KBM-7 (cell line): ENCODE measurements around the gene INSIG2.

Source experiments
- DNase-seq: peaks from one replicate; pipeline ENCODE4 v3.0.0-alpha.2; 2015
- in situ Hi-C: fragments of 300-500 bp; cut with MboI; formaldehyde crosslinking; loops from 2 replicates; pipeline ENCODE4 v1.14.3; 2020; ENCODE audit warnings: low sequenced_read_pairs, low pct_unique_long_range_greater_than_20kb, mixed read lengths

Gene INSIG2

DNA sequence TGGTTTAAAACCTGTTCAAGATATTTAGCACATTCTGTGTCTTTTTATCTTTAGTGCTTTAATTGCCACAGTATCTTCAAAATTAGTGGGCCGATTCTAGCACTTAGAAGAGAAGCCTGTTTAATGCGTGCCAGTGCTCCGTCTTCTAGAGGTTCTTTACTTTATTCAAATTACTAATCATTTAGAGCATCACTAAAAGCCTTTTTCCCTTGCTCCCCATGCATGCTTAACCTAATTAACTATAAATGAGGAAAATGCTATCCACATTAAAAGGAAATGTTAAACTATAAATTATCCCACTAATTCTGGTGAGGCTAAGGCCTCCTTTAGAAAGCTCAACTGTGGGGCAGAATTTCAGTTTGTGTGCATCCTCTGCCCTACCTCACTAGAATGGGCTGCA is 31.5 kb upstream of the INSIG2 start:
- DNase-seq, result no peak
- in situ Hi-C loops, result no loop called here

DNA sequence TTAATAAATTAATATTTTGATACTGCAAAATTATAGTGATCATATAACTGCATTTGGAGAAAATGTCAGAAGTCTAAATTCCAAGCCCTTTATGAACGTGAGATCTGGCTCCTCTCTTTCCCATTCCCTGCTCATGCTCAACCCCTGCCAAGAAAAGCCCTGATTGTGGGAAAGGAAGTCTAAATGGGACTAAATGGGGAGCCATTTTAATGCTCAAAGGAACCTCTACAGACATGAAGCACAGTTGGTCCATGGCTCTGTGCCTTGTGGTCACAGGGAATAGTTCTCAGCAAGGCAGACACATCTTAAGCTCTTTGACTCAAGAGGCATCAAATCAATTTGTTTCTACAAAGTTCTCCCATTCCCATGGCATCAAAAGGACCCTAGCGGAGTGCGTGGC is 29.3 kb upstream of the INSIG2 start:
- in situ Hi-C loops, result no loop called here
- DNase-seq, result no peak

DNA sequence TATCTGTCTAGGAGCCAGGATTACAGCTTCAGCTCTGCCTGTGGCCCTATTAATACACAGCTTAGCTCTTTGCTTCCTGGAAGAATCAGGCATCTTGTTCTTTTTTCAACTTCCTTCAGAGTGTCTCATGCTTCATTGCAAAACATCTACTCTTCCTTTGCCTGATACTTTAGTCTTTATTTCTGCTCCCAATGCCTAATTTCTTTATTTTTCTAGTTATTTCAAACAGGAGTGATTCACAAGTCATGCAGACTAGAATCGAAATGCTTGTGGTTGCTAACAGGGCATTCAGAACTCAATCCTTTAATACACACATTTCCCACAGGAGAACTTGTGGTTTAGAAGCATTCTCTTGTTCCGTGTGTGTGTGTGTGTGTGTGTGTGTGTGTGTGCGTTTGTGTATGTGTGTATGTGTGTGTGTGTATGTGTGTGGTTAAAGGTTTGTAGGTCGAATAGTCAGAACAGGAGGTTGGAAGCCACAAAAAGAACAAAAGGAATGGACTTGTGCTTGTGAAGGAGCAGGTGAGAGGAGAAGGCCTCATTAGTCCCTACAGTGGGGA is 28.3 kb upstream of the INSIG2 start:
- no peak for DNase-seq
- in situ Hi-C loops, result no loop called here

DNA sequence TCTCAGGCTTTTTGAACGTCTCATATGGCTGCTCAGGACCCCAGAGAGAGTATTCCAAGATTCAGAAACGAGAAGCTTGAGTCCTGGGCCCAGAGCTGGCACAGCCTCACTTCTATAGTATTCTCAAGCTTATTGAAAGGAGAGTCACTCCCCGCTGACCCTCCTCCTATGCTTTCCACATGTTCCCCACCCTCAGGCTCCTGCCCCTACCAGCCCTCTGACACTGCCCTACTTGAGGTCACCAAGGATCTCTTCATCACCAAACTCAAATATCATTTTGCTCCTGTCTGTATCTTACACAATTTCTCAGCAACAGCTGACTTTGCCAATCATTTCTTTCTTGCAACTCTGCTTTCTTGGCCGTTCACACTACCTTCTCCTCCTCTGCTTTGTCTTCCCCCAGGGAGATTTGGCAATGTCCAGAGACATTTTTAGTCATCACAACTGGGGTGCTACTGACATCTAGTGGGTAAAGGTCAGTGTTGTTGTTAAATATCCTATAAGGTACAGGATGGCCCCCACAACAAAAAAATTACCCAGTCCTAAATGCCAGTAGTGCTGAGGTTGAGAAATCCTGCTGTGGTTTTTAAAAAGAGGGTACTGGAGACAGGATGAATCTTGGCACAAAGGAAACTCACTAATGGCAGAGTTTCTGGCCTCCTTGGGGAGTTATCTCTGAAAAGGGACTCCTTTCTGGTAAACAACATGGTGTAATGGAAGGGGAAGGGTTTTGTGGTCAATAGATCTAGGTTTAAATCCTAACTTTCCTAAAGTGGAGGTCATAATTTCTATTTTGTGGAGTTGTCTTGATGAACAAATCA is 26.9 kb upstream of the INSIG2 start:
- in situ Hi-C loops, result no loop called here
- DNase-seq, result peak; percentile 20

DNA sequence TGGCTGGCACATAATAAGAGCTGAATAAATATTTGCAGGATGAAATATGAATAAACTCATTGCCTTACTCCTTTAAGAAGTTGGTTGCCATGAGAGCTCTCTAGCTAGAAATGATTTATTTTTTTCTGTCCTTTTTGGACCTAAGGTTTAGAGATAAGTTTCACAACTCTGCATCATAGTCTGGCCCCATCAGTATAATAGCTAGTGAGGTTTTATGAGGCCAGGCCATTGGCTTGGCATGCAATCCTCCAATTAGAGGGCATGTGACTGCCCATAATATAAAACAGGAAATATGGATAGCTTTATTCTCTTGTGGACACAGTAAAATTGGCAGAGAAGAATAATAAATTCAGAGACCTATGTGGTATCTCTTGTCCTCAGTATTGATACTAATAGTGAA is 26.2 kb upstream of the INSIG2 start:
- in situ Hi-C loops, result no loop called here
- no peak for DNase-seq

DNA sequence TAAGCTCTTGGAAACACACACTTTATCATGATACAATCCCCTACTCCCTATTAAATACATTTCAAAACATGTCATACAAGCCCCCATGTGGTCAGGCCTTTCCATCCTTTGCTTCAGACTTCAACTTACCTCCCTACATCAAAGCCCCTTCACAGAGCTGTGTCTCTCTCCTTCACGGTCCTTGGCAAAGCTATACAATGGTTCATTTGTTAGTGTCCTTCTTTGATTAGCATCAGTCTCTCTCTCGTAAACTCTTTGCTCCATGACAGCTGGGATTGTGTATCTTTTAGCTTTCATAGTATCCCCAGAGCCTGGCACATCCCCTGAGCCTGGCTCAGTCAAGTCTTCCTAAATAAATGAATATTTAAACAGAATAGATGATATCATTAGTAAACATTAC is 25.6 kb upstream of the INSIG2 start:
- DNase-seq, result no peak

DNA sequence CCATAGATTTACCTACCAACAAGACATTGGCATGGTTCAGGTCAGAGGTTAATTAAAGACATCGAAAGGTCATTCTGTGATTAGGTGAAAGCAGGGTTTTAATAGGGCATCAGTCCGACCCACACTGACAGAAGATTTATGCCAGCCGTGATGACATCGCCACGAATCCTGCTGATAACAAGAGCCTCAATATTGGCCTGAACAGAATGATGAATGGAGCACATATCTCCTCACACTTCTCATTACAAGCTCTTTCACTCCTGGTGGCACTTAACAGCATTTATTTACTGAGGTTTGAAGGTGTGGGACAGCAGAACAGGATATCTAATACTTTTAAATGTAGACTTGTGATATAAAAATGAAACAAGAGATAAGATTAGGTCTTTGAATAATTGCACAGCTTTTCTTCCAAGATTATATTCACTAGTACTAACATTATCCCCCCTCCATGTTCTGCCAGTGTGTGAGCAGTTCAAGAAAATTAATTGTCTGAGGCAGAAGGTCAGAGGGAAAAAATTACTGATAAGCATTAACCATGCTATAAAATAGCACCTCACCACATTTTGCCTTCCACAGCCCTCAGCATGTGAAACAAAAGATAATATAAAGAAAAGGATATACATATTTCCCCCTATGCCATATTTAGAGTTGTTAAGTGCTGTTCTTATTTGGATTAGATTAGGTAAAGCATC is 23.1 kb upstream of the INSIG2 start:
- in situ Hi-C loops, result no loop called here
- DNase-seq, result no peak

More for the DNA sequence above, 25.6 kb upstream of the INSIG2 start:
- in situ Hi-C loops, result no loop called here

DNA sequence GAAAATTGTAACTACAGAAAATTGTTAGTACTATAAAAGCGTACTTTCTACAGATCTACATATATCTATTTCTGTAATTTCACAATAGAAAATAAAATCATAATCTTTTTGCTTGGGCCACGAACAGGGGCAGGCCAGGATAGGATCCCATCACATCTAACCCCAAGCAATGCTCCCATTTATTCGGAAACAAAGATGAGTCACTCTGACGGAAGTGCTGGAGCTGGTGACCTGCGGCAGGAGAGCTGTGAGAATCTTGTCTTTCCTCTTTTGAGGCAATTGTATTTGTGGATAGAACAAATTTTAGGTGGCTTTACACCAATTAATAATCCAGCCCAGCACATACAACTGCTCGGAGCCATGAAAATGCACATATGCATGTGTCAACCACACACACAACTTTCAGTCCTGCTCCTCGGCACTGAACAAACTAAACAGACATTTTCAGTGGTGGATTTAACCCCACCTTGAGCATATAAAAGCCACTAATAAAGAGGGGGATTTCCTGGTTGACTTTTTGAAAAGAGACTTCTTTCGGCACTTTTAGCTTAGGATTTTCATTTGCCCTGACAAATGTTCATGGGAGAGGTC is 22.3 kb upstream of the INSIG2 start:
- in situ Hi-C loops, result no loop called here
- DNase-seq, result no peak

DNA sequence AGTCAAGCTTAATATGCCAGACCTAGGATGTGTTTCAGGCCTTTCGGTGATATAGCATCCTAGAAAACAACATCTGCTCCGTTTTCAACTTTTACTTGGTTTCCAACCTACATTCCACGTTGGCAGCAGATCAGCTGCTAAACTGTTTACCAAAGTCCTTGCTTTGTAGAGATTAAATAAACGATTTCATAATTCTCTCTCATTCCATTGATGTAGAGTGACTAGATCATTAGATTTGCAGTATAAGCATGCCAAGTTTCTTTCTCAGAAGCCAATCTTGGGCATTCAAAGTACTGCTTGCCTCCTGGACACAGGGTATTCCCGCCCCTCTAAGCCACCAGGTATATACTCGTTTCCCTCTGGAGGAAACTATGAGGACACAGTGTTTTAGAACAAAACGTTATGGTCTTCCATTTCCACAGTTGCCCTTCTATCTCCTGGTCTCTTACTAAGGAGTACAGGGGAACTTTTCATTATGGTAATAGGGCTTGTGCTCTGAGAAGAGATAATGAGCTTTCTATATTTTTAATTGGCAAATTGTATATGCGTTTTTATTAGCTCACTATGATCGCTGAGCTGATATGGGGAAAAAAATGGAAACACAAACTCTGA is 10.5 kb upstream of the INSIG2 start:
- DNase-seq, result no peak
- in situ Hi-C loops, result no loop called here

DNA sequence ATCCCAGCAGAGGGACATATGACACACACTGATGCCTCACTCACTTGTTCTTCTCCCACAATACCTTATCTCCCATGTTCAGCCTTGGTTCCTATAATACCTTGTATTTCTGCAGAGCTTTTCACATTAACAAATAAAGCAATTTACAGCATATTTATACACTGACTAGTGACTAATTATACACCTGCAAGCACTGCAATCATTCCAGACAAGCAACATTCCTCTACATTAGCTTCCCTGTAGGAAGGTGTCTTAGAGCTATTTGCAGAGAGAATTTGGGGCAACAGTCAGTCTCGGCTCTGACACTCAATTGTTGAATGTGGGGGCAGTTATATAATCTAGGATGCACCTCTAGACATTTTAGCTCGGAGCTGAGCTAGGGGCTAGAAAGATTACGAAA is 9.5 kb upstream of the INSIG2 start:
- DNase-seq, result no peak
- in situ Hi-C loops, result no loop called here

DNA sequence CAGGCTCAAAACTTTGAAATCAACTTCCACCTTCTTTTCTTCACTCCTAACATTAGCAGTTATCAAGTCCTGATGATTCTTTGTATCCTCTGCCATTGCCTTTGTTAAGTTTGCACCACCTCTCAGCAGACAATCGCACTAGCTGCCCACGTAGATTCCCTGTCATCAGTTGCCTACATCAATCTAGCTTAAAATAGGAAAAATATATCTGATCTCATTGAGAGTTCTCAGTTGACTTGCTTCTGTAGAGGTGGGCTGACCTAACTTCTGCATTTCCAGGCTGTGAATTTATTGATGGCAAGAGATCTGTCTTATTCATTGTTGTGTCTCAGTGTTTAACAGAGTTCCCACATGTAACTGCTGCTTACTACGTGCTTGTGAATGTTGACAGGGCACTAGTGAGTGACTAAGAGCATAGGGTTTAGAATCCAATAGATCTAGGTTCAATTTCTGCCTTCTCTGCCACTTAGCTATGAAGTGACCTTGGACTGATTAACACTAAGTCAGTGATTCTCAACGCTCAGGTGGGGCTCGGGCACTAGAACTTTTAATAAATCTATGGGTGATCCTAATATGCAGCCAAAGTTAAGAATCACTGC is 3.7 kb upstream of the INSIG2 start:
- in situ Hi-C loops, result no loop called here
- no peak for DNase-seq

DNA sequence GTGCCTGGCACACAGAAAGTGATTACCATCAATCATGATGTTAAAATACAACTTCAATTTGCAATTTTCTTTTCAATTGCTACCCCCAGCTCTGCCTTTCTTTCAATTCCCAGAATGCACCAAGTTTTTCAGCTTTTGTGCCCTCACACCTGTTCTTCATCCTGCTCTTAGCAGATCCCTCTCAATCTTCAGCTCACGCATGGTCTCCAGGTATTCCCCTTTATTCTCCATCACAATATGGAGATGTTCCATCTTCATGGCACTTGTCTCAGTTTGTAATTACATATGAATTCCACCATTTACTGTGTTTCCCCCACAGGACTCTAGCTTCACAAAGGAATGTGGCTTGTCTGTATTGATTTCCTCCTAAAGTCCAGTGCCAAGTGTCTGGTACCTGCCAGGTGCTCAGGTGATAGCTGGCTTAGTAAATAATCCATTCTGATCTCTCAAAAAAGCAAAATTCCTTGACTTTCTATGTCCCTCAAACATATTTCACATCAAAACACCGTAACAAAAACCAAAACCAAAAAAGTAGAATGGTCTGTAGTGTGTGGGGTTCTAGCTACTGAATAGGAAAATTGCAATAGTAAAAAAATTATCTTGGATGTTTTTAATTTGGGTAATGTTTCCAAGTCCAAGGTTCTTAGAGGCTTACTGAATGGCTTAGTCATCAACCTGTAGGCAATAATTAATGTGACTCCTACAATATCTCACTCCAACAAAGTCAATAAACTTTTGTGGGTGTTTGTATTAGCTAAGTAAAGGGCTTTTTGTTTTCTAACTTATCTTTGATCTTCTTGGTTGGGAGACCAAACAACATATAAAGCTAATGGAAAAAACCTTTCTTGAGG is 2.9 kb upstream of the INSIG2 start:
- in situ Hi-C loops, result no loop called here
- DNase-seq, result no peak

DNA sequence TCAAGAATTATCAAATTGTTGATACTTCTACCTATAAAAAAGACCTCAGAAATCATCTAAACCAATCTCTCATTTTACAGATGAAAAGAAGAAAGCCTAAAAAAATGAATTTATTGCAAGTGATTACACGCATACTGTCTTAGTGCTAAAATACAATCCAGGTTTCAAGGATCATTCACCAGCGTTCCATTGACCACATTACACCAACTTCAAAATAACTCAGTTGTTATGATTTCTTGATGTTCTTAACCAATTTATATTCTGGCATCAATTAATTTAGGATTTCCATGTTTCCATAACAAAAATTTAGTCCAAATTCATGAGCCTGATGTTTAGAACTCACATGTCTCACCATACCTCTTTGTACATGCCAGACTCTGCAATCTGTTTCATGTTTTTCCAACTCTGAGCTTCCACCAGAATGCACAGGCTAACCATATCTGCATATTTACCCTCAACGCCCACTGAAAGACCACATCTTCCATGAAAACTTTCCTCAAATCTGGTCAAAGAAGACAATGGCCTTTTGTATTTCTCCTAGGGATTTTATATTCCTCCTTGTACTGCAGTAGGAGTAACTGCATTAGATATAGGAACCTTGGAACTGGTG is 2.1 kb upstream of the INSIG2 start:
- in situ Hi-C loops, result no loop called here
- no peak for DNase-seq

DNA sequence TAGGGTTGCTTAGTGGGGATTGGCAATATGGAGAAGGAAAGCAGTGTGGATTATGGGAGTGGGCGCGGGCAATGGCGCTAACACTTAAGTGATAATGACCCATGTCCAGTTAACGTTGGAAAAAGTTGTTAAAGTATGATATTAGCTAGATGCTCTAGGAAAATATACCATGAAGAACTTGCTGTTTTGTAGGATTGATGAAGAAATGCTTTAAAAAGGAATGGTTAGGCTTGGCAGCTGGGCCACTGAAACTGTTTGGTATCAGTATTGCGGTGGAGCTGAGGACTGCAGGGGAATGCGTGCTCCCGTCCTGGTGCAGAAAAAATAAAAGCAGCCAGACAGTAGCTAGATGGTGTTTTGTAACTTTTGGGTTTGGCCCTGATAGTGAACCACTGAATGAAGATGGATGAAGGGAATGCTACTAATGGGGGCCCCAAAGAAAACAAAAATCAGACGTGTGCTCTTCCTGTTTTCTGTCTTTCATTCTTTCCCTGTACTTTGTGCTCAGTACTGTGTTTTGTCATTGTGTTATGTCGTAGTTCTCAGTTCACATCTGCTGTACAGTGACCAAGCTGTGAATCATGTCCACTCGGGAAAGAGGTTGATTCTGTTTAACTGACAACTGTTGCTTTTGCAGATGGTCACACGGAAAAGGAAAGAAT is 999 bp downstream of the INSIG2 start:
- DNase-seq, result peak; percentile 44
- in situ Hi-C loops, result no loop called here

DNA sequence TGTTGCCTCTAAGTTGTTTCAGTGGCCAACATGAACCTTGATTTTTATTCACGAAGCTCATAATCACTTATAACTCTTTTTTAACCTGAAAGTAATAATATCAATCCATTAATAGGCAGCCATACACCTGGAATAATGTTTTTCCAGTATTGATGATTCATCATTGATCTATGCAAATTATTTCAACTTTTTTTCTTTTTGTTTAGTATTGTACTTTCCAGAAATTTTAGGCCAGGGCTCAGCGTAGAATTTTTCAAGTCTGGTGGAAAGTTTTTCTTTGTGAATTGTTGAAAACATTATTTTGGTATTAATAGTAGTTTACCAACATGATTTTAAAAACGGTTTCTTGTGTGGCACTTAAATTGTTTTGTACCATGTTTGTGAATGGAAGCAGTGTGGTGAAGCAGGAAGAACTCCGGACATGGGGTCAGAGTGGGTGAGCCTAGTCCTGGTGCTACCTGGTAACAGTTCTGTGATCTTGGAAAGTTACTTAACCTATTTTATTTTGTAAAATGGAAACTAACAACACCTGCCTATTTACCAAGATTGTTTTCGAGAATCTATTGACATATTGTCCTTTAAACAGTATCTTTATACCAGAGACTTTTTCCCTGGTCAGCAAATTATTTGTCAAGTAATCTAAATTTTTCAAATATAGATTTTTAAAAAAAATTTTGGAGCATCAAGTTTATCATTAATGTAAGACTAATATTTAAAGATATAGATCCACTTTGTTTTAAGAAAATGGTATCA is 2.3 kb downstream of the INSIG2 start:
- no peak for DNase-seq
- in situ Hi-C loops, result no loop called here

DNA sequence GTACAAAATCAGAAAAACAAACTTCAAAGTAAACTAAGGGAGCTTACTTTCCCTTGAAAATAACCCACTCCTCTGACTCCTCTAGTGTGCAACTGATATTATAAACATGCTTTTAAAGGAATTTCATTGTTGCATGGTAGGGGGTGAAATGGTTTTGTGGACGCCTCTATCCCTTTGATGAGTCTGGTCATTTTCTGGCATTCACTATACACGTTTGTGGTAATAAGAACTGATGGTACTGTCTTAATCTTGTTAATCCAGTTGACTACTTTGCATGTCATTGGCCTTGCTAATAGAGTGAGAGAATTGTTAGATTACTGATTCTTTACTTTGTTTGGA is 2.8 kb downstream of the INSIG2 start:
- DNase-seq, result no peak
- in situ Hi-C loops, result no loop called here

DNA sequence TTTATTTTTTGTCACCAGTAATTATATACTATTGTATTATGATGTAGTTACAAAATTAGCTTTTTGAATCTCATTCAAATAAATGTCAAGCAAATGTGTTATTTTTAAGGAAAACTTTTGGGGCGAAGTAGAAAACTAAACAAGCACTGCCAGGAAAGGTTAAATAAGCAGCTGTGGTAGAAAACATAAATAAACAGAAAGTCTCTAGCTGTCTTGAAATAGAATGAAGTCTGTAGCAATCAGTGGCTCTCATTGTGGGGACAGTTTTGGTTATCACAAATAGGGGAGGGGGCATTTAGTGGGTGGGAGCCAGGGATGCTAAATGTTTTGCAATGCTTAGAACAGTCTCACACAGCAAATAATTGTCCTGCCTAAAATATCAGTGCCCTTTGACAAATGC is 3.4 kb downstream of the INSIG2 start:
- in situ Hi-C loops, result no loop called here
- DNase-seq, result no peak
